Transverse colon (tissue), 4 donors: ENCODE data around the gene TTC28. TPM values are rescaled to one million over a fixed set of nuclear protein-coding genes. Genes with fewer than 3 reads are reported as not detected.

Experiments
- DNase-seq: peaks from one replicate; pipeline ENCODE4 v3.0.0-alpha.2; 2019
- H3K27ac ChIP-seq, 4 donors: fragments of 200-600 bp; sonication (generic); 2 replicates each; pipeline ENCODE4 v1.5.1; 2016 to 2018; ENCODE audit warnings: inconsistent platforms in 4 of 4
- H3K27me3 ChIP-seq: fragments of 200-600 bp; sonication (generic); 2 replicates; pipeline ENCODE4 v1.5.1; 2017; ENCODE audit warnings: inconsistent platforms
- H3K36me3 ChIP-seq, 4 donors: fragments of 200-600 bp; sonication (generic); 2 replicates each; pipeline ENCODE4 v1.5.1; 2017 to 2019; ENCODE audit warnings: inconsistent platforms in 4 of 4
- H3K4me1 ChIP-seq, 4 donors: fragments of 200-600 bp; sonication (generic); 2 replicates each; pipeline ENCODE4 v1.5.1; 2017 to 2020; ENCODE audit warnings: inconsistent platforms in 4 of 4
- H3K4me3 ChIP-seq, 4 donors: fragments of 200-600 bp; sonication (generic); 1 replicate in 1 of 4; 2 replicates in 3 of 4; pipeline versions ENCODE4 v1.5.1 to v1.6.1; 2017 to 2019; ENCODE audit warnings: inconsistent platforms in 4 of 4
- H3K9me3 ChIP-seq, 2 donors: fragments of 200-600 bp; sonication (generic); 2 replicates each; pipeline ENCODE4 v1.5.1; 2017 to 2019; ENCODE audit warnings: inconsistent platforms in 2 of 2
- CTCF ChIP-seq, 5 experiments: fragments of 200-600 bp in 3 of 5; fragments of 450-650 bp in 2 of 5; sonication (generic) in 3 of 5; IDR thresholded peaks; 1 replicate in 2 of 5; 2 replicates in 3 of 5; pipeline ENCODE4 v1.5.1; 2016 to 2017; ENCODE audit warnings: antibody characterized with exemption in 5 of 5, inconsistent platforms in 3 of 5, mild to moderate bottlenecking in 2 of 5, moderate library complexity in 1 of 5
- EP300 ChIP-seq: sonication (generic); formaldehyde crosslinking; IDR thresholded peaks from one replicate; pipeline ENCODE4 v1.6.1; 2017; ENCODE audit warnings: antibody characterized with exemption, low read depth
- POLR2A ChIP-seq: fragments of 450-650 bp; IDR thresholded peaks from one replicate; pipeline ENCODE4 v1.6.1; 2016; ENCODE audit warnings: antibody characterized with exemption, mild to moderate bottlenecking, moderate library complexity
- POLR2AphosphoS5 ChIP-seq, 3 donors: sonication (generic); formaldehyde crosslinking; IDR thresholded peaks; one replicate each; pipeline ENCODE4 v1.6.1; 2016; ENCODE audit warnings: antibody characterized with exemption in 3 of 3
- WGBS, 2 donors: methylation state at CpG; one replicate each; pipeline ENCODE4 v1.1.5; 2018; ENCODE audit warnings: low coverage in 1 of 2; 5-methylcytosine and 5-hydroxymethylcytosine counted together
- in situ Hi-C, 4 donors: fragments of 200-750 bp; cut with MboI; loops; one replicate each; pipeline versions ENCODE4 v1.15.0 to v1.15.1; 2017; ENCODE audit warnings: low sequenced_read_pairs in 3 of 4, low pct_ligation_motif_present in 1 of 4, low pct_unique_long_range_greater_than_20kb in 1 of 4
- intact Hi-C: fragments of 100-400 bp; cut with DNase I; formaldehyde crosslinking; loops from one replicate; pipeline ENCODE4 v1.15.1; 2023; ENCODE audit warnings: low total_unique reads
- total RNA-seq, 4 donors: library from RNA; depleted of rRNA; stranded (reverse); fragments of >200 nt; gene quantifications; one replicate each; pipeline ENCODE4 v1.1.0, GENCODE V29; 2016

TTC28 gene
- total RNA-seq, 4 donors from 2014 or later: 7.6 to 84.2 (median 12.4) TPM

- 80% methylated on average over 2 of the region's 2 CpGs for WGBS, 2 donors
- H3K27me3 ChIP-seq: no peaks in the 10 kb centered on the region
- in situ Hi-C loops (loop anchor here (10.0 to 25.0 kb wide), 4 partner anchors 379 to 979 kb away; no protein-coding TSS in a partner anchor), intact Hi-C loops (loop anchor here (10.0 kb wide), 1 partner anchor 387 kb away; no protein-coding TSS in a partner anchor)
- H3K9me3 ChIP-seq: no peaks in the 10 kb centered on the region
- H3K4me3 ChIP-seq: no peak overlapping the region
- no peaks in the 10 kb centered on the region for H3K4me1 ChIP-seq
- TF ChIP-seq CTCF (IDR thresholded peaks at IDR 0.05) (no peak), EP300 (no peak), POLR2AphosphoS5 (IDR thresholded peaks at IDR 0.05) (no peak), POLR2A (no peak)
- no peaks in the 10 kb centered on the region for H3K36me3 ChIP-seq
- no peak overlapping the region for H3K27ac ChIP-seq
- DNase-seq: no peak
Observed at GRCh38 chr22:28058036-28058435, 621.6 kb downstream of the TTC28 start.

DNA sequence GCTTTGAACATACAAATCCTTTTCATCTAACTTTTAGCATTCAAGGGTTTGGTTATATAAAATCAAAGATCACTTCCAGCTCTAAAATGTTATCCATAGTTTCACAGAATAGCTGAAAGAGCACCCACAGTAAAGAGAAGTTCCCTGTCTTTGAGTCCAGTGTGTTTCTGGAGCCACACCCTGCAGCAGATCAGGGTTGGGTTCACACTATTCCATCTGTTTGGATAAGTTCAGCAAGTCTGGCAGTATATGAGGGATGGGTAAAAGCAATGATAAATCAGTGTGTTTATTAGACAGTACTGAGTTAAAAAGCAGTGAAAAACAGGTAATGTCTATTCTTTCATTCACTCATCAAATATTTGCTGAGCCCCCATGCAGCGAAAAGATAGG is 624.8 kb downstream of the TTC28 start:
- Histone ChIP-seq H3K27me3 (no peaks in the 10 kb centered on the region), H3K9me3 (no peaks in the 10 kb centered on the region), H3K4me3 (no peak overlapping the region), H3K27ac (no peak overlapping the region), H3K4me1 (no peaks in the 10 kb centered on the region), H3K36me3 (no peaks in the 10 kb centered on the region)
- DNase-seq: no peak
- intact Hi-C loops (loop anchor here (5.0 to 10.0 kb wide), 2 partner anchors 390 to 537 kb away; no protein-coding TSS in a partner anchor), in situ Hi-C loops (loop anchor here (10.0 to 25.0 kb wide), 4 partner anchors 382 to 982 kb away; no protein-coding TSS in a partner anchor)
- no peak for TF ChIP-seq POLR2AphosphoS5 (IDR thresholded peaks at IDR 0.05)
- no peak for TF ChIP-seq POLR2A
- WGBS, 2 donors: 96 to 100% methylated on average over 1 of the region's 1 CpG

- TF ChIP-seq POLR2AphosphoS5 (IDR thresholded peaks at IDR 0.05): no peak
- TF ChIP-seq CTCF (IDR thresholded peaks at IDR 0.05): no peak
- no peak for TF ChIP-seq EP300
- TF ChIP-seq POLR2A: no peak
- no peak overlapping the region for H3K27ac ChIP-seq
- no peaks in the 10 kb centered on the region for H3K27me3 ChIP-seq
- intact Hi-C loops (loop anchor here (5.0 to 10.0 kb wide), 2 partner anchors 391 to 538 kb away; no protein-coding TSS in a partner anchor), in situ Hi-C loops (loop anchor here (10.0 to 25.0 kb wide), 4 partner anchors 383 to 983 kb away; no protein-coding TSS in a partner anchor)
- H3K9me3 ChIP-seq: no peaks in the 10 kb centered on the region
- H3K4me3 ChIP-seq: no peak overlapping the region
- no peaks in the 10 kb centered on the region for H3K4me1 ChIP-seq
- H3K36me3 ChIP-seq: no peaks in the 10 kb centered on the region
- no peak for DNase-seq
- WGBS, 2 donors: 76 to 79% methylated on average over 4 to 6 of the region's 6 CpGs
Observed at GRCh38 chr22:28053896-28054818, 625.5 kb downstream of the TTC28 start.

DNA sequence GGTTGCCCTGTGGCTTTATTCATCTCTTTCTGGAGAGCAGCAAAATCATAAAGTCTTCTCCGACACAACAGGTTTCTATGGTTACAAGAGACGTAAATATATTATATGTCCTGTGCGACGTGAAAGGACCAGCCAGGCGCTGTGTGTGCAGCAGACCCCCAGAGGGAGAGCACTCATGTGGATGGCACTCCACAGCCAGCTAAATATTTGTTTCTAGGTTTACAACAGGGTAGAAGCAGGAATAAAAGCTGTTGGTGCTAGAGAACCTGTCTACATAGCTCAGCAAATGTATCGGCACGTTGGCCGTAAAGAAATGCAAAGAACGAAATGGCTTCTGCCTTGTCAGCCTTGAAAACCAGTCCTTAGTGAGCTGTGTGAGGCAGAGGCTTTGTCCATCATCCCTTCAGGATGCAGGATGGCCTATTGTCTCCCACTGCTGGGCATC is 626.8 kb downstream of the TTC28 start:
- Histone ChIP-seq H3K4me3 (no peak overlapping the region), H3K36me3 (no peaks in the 10 kb centered on the region), H3K9me3 (no peaks in the 10 kb centered on the region), H3K4me1 (no peaks in the 10 kb centered on the region), H3K27me3 (no peaks in the 10 kb centered on the region), H3K27ac (no peak overlapping the region)
- TF ChIP-seq CTCF (IDR thresholded peaks at IDR 0.05): no peak
- TF ChIP-seq EP300: no peak
- no peak for TF ChIP-seq POLR2AphosphoS5 (IDR thresholded peaks at IDR 0.05)
- TF ChIP-seq POLR2A: no peak
- intact Hi-C loops: loop anchor here (5.0 to 10.0 kb wide), 2 partner anchors 392 to 539 kb away; no protein-coding TSS in a partner anchor
- DNase-seq: no peak
- in situ Hi-C loops: loop anchor here (10.0 to 25.0 kb wide), 4 partner anchors 384 to 984 kb away; no protein-coding TSS in a partner anchor
- 70 to 78% methylated on average over 9 of the region's 9 CpGs for WGBS, 2 donors
